Putamen (tissue), 1 donor: ENCODE data around the gene SLC5A10.

ENCODE experiments used
- DNase-seq: peaks from one replicate; pipeline ENCODE4 v3.0.0-alpha.2; 2016; ENCODE audit warnings: low spot score

SLC5A10 gene

GRCh38 chr17:18964550-18964949 is 12.6 kb downstream of the SLC5A10 start:
- no peak for DNase-seq

DNA sequence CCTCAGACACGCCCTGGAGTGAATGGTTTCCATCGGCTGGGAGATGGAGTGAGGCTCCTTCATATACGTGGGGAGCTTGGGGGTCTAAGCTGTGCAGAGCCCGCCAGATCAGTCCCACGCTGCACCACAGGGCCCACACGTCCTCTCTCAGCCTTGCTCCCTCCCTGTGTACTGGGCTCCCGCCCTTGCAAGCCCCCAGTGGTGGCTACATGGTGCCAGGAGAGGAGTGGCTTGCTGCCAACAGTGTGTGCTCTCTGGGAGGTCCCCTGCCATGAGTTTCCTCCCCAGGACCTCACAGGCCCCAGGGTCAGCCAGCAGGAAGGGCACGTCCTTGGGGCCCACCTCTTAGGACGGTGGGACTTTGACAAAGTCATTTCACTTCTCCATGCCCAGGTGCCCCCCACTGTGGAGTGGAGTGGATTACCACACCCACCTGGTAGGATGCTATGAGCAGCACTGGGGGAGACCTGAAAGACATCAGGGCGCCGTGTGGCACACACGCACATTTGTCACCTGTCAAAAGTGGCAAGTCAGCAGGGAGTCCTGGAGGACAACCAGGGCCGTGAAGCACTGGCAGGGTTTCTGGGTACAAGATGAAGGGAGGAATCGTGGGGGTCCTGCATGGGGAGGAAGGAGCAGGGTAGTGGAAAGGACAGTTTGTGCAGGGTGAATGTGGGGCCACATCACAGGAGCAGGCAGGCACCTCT is 13.7 kb downstream of the SLC5A10 start:
- DNase-seq, result no peak

DNA sequence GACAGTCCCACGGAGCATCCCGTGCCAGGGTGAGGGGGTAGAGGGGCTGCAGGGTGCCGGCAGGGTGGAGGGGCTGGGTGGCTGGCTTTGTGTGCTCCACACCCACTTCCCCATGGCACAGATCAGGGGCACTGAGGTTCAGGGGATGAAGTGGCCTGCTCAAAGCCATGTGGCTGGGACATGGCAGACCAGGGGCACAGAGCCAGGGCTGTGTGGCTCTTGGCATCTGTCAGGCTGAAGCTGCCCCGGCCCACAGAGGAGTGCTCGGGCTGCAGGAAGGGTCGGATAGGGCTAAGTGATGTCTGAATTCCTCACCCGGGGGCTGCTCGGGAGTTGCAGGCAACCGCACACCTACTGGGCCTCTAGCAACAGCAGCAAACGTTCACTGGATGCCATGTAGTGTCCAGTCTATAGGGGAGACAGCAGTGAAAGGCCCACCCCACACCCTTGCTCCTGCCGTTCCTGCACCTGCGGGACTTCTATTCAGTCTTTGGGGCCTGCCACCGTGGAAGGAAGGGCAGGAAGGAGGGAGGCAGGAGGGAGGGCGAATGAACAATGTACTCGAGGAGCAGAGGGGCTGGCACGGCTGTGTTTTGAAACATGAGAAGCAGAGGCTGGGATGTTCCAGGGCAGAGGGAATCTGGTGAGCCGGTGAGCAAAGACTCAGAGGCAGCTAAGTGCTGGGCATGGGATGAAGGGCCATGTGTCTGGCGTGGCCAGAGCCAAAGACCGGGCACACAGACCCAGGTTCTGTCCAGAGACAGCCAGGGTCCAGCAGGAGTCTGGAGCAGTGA is 15.1 kb downstream of the SLC5A10 start:
- DNase-seq, result no peak

- DNase-seq, result no peak
Observed at GRCh38 chr17:18967916-18968315, 16.0 kb downstream of the SLC5A10 start.

- no peak for DNase-seq
Observed at GRCh38 chr17:18968345-18968744, 16.4 kb downstream of the SLC5A10 start.

- no peak for DNase-seq
Observed at GRCh38 chr17:18968945-18969887, 17.3 kb downstream of the SLC5A10 start.

GRCh38 chr17:18970582-18971480 is 18.9 kb downstream of the SLC5A10 start:
- DNase-seq, result no peak

DNA sequence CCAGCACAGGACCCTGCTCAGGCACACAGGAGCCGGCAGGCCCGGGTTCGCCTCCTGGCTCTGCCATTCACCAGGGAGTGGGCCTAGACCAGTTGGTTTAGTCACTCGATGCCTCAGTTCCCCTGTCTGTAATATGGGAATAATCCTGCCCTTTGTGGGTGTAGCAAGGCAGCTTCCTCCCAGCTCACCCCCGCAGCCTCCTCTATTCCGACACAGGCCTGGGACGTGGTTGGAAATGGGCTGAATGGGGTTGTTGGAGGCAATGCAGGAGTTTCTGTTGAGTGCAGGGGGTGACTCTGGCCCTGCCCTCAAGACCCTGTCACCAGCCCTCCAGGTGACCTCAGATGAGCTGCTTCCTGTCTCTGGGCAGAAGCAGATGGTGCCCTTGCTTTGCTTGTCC is 19.8 kb downstream of the SLC5A10 start:
- no peak for DNase-seq

- DNase-seq, result no peak
Observed at GRCh38 chr17:18974407-18975149, 22.6 kb downstream of the SLC5A10 start.

DNA sequence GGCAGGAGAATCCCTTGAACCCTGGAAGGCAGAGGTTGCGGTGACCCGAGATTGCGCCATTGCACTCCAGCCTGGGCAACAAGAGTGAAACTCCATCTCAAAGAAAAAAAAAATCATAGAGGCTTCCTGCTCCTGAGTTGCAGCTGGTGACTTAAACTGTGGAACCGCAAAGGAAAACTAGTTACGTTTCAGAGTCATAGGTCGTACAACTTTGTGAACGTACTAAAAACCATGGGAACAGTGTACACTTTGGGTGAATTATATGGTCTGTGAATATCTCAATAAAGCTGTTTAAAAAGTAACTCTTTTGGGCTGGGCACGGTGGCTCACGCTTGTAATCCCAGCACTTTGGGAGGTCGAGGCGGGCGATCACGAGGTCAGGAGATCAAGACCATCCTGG is 23.6 kb downstream of the SLC5A10 start:
- DNase-seq, result no peak

DNA sequence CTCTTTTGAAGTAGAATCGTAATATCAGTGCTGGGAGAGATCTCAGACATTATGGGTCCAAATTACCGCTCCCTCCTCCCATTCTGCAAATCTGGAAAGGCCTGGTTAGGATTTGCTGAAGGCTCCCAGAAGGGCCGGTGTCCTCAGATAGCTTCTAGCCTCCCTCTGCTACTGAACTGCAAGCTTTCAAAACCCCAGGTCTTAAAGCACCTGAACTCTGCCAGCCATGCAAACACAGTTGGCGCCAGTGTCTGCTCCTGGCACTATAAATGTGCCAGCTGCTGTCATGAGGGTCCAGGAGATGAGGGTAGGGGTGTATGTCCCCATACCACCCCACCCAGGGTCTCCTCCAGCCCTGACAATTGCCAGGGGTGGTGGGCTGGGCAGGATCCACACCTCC is 24.2 kb downstream of the SLC5A10 start:
- no peak for DNase-seq

DNA sequence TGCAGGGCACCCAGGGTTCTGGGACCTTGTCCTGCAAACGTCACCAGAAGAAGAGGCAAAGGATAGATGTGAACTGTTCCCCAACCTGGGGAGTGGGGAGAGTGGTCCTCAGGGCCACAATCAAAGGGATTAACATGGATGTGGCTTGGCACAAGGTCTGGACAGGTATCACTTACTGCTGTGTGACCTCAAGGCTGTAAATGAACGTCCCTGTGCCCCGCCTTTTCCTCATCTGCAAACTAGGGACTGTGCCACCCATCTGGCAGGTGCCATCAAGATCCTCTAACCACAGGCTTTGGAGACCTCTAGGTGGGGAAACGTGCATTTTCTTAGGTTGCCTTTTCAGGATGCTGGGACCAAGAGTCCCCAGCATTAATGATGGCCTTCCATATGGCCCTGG is 25.1 kb downstream of the SLC5A10 start:
- DNase-seq, result no peak

DNA sequence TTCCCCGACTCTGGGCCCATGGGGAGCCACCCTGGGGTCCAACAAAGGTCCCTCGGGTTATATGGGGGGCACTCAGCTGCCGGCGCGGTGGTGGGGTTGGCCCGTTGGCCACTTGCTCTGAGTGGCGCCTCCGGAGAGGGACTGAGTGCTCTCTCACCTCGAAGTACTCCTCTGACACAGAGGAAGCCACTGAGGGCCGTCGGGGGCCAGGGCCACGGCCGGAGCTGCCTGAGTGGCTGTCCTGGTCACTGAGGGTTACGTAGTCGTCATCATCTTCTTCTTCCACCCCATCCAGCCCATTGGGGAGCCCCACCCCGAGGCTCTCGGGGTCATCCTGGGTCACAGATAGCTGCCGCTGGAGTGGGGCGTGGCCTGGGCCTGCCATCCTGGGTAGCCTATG is 25.7 kb downstream of the SLC5A10 start:
- DNase-seq, result no peak

GRCh38 chr17:18978050-18978449 is 26.1 kb downstream of the SLC5A10 start:
- DNase-seq, result no peak

- no peak for DNase-seq
Observed at GRCh38 chr17:18978655-18979054, 26.7 kb downstream of the SLC5A10 start.

DNA sequence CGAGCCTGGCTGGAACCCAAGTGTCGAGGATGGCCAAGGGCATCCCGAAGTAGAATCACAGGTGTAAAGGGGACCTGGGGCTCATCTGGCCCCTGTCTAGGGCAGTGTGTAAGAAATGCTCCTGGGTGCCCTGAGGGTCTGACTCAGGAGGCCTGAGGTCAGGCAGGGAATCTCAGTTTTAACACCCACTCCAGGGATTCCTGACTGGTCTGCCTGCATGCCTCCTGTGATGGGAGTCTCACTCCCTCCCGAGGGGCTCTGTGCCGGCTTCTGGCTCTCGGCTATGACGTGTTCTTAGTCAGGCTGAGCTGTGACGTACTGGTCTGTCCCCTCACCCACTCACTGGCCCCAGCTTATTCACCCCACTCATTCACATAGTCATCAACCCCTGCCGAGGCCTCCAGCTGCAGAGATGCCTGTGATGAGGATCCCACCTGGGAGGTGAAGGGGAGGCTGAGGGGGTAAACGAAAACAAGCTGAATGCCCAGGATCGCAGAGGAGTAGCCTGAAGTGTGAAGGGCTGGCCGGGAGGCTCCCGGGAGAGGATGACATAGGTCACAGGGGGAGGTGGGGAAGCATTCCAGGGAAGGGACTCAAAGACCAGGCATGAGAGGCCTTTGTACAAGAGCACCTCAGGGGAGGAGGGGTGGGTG is 28.8 kb downstream of the SLC5A10 start:
- DNase-seq, result no peak

DNA sequence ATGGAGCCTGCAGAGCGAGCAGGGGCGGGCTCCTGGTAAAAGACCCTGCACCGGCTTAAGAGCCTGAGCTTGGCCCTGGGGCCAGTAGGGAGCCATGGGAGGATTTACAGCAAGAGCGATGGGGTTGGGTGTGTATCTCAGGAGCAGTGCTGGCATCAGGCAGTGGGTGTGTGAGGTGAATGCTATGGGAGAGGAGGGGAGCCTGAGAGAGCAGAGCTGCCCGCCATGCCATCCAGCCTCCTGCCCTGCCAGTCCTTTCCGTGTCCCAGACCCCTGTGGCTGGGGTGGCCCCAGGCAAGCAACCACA is 29.3 kb downstream of the SLC5A10 start:
- no peak for DNase-seq

- no peak for DNase-seq
Observed at GRCh38 chr17:18981642-18982424, 29.9 kb downstream of the SLC5A10 start.

- DNase-seq, result no peak
Observed at GRCh38 chr17:18984273-18985114, 32.5 kb downstream of the SLC5A10 start.
